Measurements from ENCODE around the gene ZNF385B. TPM values are rescaled to one million over a fixed set of nuclear protein-coding genes. Genes with fewer than 3 reads are reported as not detected.

ZNF385B gene
- total RNA-seq, 1 donor from 2014 or later, result 0.25 TPM

DNA sequence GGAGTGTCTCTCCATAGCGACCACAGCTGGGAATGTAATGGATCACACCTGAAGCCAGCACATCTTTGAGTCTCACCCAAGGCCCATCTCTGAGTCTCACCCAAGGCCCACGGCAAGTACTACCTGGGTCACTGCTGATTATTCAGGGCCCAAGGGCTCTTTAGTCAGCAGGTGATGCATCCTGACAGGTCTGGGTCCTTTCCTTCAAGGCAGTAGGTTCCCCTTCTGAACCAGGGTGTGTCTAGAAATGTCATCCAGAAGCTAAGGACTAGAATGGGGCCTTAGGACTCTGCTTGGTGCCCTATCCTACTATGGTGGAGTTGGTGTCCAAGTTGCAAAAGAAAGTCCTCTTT, 248.1 kb downstream of the ZNF385B start:
- Histone ChIP-seq H3K36me3 (ENCODE audit: control insufficient read depth, insufficient read depth, low read length) (no peaks in the 10 kb centered on the region), H3K4me3 (ENCODE audit: low read depth, low read length) (no peak overlapping the region), H3K27me3 (ENCODE audit: control insufficient read depth, insufficient read depth, low read length) (no peaks in the 10 kb centered on the region)
- no peak for DNase-seq (ENCODE audit: low read depth)
- TF ChIP-seq, protein P1, sequence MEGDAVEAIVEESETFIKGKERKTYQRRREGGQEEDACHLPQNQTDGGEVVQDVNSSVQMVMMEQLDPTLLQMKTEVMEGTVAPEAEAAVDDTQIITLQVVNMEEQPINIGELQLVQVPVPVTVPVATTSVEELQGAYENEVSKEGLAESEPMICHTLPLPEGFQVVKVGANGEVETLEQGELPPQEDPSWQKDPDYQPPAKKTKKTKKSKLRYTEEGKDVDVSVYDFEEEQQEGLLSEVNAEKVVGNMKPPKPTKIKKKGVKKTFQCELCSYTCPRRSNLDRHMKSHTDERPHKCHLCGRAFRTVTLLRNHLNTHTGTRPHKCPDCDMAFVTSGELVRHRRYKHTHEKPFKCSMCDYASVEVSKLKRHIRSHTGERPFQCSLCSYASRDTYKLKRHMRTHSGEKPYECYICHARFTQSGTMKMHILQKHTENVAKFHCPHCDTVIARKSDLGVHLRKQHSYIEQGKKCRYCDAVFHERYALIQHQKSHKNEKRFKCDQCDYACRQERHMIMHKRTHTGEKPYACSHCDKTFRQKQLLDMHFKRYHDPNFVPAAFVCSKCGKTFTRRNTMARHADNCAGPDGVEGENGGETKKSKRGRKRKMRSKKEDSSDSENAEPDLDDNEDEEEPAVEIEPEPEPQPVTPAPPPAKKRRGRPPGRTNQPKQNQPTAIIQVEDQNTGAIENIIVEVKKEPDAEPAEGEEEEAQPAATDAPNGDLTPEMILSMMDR (IDR thresholded peaks at IDR 0.05; ENCODE audit: insufficient read depth, low read length, poor library complexity, severe bottlenecking), result no peak

DNA sequence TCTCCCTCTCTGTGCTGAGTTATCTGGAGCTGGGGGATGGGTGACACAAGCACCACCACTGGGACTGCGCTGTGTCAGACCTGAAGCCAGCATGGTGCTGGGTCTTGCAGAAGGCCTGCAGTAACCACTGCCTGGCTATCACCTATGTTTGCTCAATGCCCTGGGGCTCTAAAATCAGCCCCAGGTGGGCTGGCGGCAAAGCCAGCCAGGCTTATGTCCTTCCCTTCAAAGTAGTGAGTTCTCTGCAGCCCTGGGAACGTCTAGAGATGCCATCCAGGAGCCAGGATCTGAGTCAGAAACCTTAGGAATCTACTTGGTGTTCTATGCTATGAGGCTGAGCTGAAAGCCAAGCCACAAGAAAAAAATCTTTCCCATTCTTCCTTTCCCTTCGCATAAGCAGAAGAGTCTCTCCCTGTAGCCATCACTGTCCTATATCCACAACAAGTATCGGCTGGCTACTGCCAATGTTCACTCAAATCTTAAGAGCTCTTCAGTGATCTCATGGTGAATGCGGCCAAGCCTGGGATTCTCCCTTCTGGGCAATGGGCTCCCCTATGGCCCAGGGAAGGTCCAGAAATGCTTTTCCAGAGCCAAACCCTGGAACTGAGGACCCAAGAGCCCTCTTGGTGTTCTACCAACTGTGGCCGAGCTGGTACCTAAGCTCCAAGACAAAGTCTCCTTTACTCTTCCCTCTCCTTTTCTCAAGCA, 248.7 kb downstream of the ZNF385B start:
- no peak overlapping the region for H3K4me3 ChIP-seq (ENCODE audit: low read depth, low read length)
- TF ChIP-seq, protein P1 (IDR thresholded peaks at IDR 0.05; ENCODE audit: insufficient read depth, low read length, poor library complexity, severe bottlenecking), result no peak
- H3K36me3 ChIP-seq (ENCODE audit: control insufficient read depth, insufficient read depth, low read length), result no peaks in the 10 kb centered on the region
- no peak for DNase-seq (ENCODE audit: low read depth)
- H3K27me3 ChIP-seq (ENCODE audit: control insufficient read depth, insufficient read depth, low read length), result no peaks in the 10 kb centered on the region

DNA sequence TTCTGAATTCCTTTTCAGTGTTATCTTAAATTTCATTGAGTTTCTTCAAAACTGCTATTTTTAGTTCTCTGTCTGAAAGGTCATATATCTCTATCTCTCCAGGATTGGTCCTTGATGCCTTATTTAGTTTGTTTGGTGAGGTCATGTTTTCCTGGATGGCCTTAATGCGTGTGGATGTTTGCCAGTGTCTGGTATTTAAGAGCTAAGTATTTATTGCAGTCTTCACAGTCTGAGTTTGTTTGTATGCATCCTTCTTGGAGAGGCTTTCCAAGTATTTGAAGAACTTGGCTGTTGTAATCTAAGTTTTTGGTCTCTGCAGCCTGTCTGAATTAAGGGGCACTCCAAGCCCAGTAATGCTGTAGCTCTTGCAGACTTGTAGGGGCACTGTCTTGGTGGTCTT, 249.3 kb downstream of the ZNF385B start:
- TF ChIP-seq, protein P1 (IDR thresholded peaks at IDR 0.05; ENCODE audit: insufficient read depth, low read length, poor library complexity, severe bottlenecking), result no peak
- H3K36me3 ChIP-seq (ENCODE audit: control insufficient read depth, insufficient read depth, low read length), result no peaks in the 10 kb centered on the region
- H3K4me3 ChIP-seq (ENCODE audit: low read depth, low read length), result no peak overlapping the region
- no peaks in the 10 kb centered on the region for H3K27me3 ChIP-seq (ENCODE audit: control insufficient read depth, insufficient read depth, low read length)
- no peak for DNase-seq (ENCODE audit: low read depth)

DNA sequence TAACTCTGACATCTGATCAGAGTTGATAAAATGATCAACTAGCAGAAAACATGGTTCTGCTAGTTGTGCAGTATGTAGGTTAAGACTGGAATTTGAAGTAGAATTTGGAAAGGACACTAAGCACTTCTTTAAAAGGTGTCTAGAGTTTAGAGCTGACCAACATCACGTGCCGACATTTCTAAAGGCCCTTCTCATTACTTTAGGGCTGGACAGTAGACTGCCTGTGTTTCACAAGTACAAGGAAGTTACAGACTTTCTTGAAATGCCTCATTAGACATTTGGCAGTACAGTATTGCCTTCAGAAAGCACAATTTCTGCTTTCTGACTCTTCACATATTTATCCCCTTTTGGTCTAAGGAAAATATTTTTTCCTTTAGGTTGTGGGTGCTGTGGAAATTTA, 255.3 kb downstream of the ZNF385B start:
- Histone ChIP-seq H3K4me3 (ENCODE audit: low read depth, low read length) (no peak overlapping the region), H3K36me3 (ENCODE audit: control insufficient read depth, insufficient read depth, low read length) (no peaks in the 10 kb centered on the region), H3K27me3 (ENCODE audit: control insufficient read depth, insufficient read depth, low read length) (no peaks in the 10 kb centered on the region)
- TF ChIP-seq, protein P1 (IDR thresholded peaks at IDR 0.05; ENCODE audit: insufficient read depth, low read length, poor library complexity, severe bottlenecking), result no peak
- no peak for DNase-seq (ENCODE audit: low read depth)

DNA sequence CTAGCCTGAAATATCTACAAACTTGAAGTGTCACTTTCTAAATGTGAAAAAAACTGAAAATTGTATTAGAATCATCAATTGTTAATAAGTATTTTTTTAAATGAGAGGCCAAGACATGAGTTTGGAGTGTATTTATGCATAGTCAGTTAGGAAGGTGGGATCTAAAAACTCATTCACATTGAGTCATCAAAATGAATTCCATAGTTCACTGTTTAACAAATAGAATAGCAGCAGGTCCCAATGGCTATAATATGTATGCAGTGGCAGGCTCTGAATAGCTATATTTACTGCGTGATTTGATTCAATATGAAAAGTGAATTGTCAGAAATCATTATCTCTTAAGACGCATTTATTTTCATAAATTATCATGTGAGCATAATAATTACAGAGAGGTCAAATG, 256.1 kb downstream of the ZNF385B start:
- no peak overlapping the region for H3K4me3 ChIP-seq (ENCODE audit: low read depth, low read length)
- DNase-seq (ENCODE audit: low read depth), result no peak
- H3K36me3 ChIP-seq (ENCODE audit: control insufficient read depth, insufficient read depth, low read length), result no peaks in the 10 kb centered on the region
- TF ChIP-seq, protein P1 (IDR thresholded peaks at IDR 0.05; ENCODE audit: insufficient read depth, low read length, poor library complexity, severe bottlenecking), result no peak
- H3K27me3 ChIP-seq (ENCODE audit: control insufficient read depth, insufficient read depth, low read length), result no peaks in the 10 kb centered on the region

DNA sequence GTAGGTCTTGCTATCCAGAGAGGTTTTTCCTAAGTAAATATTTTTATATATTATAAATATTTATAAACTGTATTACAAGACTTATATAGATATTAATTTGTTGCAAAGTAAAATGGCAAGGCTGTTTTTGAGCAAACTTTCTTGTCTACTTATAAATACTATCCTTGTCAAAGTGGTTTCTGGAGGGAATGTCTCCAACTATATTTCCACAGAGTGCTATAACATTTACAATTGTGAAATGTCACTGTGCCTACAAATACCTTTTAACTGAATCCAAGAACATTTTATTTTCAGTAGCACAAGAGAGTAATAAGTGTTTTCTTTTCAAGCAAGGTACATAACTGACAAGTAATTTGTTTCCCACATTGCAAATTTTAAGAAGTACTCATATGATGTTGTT, 256.8 kb downstream of the ZNF385B start:
- no peaks in the 10 kb centered on the region for H3K36me3 ChIP-seq (ENCODE audit: control insufficient read depth, insufficient read depth, low read length)
- TF ChIP-seq, protein P1 (IDR thresholded peaks at IDR 0.05; ENCODE audit: insufficient read depth, low read length, poor library complexity, severe bottlenecking), result no peak
- H3K4me3 ChIP-seq (ENCODE audit: low read depth, low read length), result no peak overlapping the region
- H3K27me3 ChIP-seq (ENCODE audit: control insufficient read depth, insufficient read depth, low read length), result no peaks in the 10 kb centered on the region
- DNase-seq (ENCODE audit: low read depth), result no peak

Measured in kidney epithelial cell (primary cell).